HG02973 (cell line): ENCODE results near the gene IGFBP6.

ENCODE experiments used
- ATAC-seq: cut with Tn5 transposase; IDR thresholded peaks from one replicate; pipeline ENCODE4 v1.9.1; 2021; ENCODE audit warnings: moderate library complexity; ENCODE audit not compliant: unreplicated experiment

IGFBP6 gene

GRCh38 chr12:53097564-53098353 is at the start of gene IGFBP6:
Gene IGFBP6 (plus strand): TSS chr12:53097667. CDS start chr12:53097718, 51 bp downstream.
- ATAC-seq, result no peak

GRCh38 chr12:53048033-53048779 is 49.3 kb upstream of the IGFBP6 start:
- no peak for ATAC-seq

- ATAC-seq, result no peak
These were observed 48.6 kb upstream of the IGFBP6 start for GRCh38 chr12:53048780-53049401.

GRCh38 chr12:53049571-53050318 is 47.7 kb upstream of the IGFBP6 start, which contains the start of gene TNS2:
Gene TNS2 (plus strand): TSS chr12:53050065. CDS start chr12:53050186, 121 bp downstream.
- ATAC-seq, result no peak

GRCh38 chr12:53050426-53051057 is 46.9 kb upstream of the IGFBP6 start:
- ATAC-seq, result no peak

- no peak for ATAC-seq
These were observed 46.2 kb upstream of the IGFBP6 start for GRCh38 chr12:53051058-53051880.

- ATAC-seq, result no peak
These were observed 45.5 kb upstream of the IGFBP6 start for GRCh38 chr12:53051881-53052412.

- no peak for ATAC-seq
These were observed 44.8 kb upstream of the IGFBP6 start for GRCh38 chr12:53052419-53053217.

- no peak for ATAC-seq
These were observed 44.0 kb upstream of the IGFBP6 start for GRCh38 chr12:53053218-53054111.

GRCh38 chr12:53054112-53054878 is 43.2 kb upstream of the IGFBP6 start:
- ATAC-seq, result peak; percentile 76

GRCh38 chr12:53055471-53056266 is 41.8 kb upstream of the IGFBP6 start:
- ATAC-seq, result no peak

GRCh38 chr12:53056296-53056695 is 41.2 kb upstream of the IGFBP6 start:
- no peak for ATAC-seq

GRCh38 chr12:53056901-53057300 is 40.6 kb upstream of the IGFBP6 start:
- no peak for ATAC-seq

GRCh38 chr12:53057816-53058500 is 39.5 kb upstream of the IGFBP6 start:
- no peak for ATAC-seq

GRCh38 chr12:53058674-53059433 is 38.6 kb upstream of the IGFBP6 start:
- no peak for ATAC-seq
